Measurements from ENCODE around the gene TBC1D16. TPM values are rescaled to one million over a fixed set of nuclear protein-coding genes. Genes with fewer than 3 reads are reported as not detected.

TBC1D16 gene, protein sequence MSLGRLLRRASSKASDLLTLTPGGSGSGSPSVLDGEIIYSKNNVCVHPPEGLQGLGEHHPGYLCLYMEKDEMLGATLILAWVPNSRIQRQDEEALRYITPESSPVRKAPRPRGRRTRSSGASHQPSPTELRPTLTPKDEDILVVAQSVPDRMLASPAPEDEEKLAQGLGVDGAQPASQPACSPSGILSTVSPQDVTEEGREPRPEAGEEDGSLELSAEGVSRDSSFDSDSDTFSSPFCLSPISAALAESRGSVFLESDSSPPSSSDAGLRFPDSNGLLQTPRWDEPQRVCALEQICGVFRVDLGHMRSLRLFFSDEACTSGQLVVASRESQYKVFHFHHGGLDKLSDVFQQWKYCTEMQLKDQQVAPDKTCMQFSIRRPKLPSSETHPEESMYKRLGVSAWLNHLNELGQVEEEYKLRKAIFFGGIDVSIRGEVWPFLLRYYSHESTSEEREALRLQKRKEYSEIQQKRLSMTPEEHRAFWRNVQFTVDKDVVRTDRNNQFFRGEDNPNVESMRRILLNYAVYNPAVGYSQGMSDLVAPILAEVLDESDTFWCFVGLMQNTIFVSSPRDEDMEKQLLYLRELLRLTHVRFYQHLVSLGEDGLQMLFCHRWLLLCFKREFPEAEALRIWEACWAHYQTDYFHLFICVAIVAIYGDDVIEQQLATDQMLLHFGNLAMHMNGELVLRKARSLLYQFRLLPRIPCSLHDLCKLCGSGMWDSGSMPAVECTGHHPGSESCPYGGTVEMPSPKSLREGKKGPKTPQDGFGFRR
- total RNA-seq (ENCODE audit: low replicate concordance), result 33.4 and 37.8 TPM in 2 replicates

GRCh38 chr17:80035687-80035936, at the start of gene TBC1D16:
TSS of gene TBC1D16 (minus strand) at chr17:80035872. CDS start at chr17:80013547, 22,325 bp downstream.
- TF ChIP-seq, protein P1, sequence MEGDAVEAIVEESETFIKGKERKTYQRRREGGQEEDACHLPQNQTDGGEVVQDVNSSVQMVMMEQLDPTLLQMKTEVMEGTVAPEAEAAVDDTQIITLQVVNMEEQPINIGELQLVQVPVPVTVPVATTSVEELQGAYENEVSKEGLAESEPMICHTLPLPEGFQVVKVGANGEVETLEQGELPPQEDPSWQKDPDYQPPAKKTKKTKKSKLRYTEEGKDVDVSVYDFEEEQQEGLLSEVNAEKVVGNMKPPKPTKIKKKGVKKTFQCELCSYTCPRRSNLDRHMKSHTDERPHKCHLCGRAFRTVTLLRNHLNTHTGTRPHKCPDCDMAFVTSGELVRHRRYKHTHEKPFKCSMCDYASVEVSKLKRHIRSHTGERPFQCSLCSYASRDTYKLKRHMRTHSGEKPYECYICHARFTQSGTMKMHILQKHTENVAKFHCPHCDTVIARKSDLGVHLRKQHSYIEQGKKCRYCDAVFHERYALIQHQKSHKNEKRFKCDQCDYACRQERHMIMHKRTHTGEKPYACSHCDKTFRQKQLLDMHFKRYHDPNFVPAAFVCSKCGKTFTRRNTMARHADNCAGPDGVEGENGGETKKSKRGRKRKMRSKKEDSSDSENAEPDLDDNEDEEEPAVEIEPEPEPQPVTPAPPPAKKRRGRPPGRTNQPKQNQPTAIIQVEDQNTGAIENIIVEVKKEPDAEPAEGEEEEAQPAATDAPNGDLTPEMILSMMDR (IDR thresholded peaks at IDR 0.05; ENCODE audit: insufficient read depth, low read length), result no peak
- no peak for DNase-seq (ENCODE audit: low read depth)
- H3K4me3 ChIP-seq (ENCODE audit: low read depth, low read length), result peak within 1 kb of the TSS; percentile 87

DNA sequence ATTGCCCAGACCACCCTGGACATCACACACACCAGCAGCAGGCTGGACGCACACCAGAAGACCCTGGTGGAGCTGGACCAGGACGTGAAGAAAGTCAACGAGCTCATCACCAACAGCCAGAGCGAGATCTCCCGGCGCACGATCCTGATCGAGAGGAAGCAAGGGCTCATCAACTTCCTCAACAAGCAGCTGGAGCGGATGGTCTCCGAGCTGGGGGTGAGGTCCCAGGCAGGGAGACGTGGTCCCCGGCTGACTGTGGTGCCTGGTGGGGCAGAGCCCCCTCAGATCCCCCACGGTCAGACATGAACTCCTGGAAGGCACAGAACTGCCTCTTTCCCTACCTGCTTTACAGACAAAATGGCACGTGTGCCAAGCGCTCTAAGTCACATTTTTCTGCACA, 49.1 kb upstream of the TBC1D16 start:
- TF ChIP-seq, protein P1 (IDR thresholded peaks at IDR 0.05; ENCODE audit: insufficient read depth, low read length), result no peak
- no peak overlapping the region for H3K4me3 ChIP-seq (ENCODE audit: low read depth, low read length)
- no peak for DNase-seq (ENCODE audit: low read depth)

GRCh38 chr17:80083136-80083661, 47.5 kb upstream of the TBC1D16 start:
- no peak overlapping the region for H3K4me3 ChIP-seq (ENCODE audit: low read depth, low read length)
- TF ChIP-seq, protein P1 (IDR thresholded peaks at IDR 0.05; ENCODE audit: insufficient read depth, low read length), result no peak
- DNase-seq (ENCODE audit: low read depth), result no peak

DNA sequence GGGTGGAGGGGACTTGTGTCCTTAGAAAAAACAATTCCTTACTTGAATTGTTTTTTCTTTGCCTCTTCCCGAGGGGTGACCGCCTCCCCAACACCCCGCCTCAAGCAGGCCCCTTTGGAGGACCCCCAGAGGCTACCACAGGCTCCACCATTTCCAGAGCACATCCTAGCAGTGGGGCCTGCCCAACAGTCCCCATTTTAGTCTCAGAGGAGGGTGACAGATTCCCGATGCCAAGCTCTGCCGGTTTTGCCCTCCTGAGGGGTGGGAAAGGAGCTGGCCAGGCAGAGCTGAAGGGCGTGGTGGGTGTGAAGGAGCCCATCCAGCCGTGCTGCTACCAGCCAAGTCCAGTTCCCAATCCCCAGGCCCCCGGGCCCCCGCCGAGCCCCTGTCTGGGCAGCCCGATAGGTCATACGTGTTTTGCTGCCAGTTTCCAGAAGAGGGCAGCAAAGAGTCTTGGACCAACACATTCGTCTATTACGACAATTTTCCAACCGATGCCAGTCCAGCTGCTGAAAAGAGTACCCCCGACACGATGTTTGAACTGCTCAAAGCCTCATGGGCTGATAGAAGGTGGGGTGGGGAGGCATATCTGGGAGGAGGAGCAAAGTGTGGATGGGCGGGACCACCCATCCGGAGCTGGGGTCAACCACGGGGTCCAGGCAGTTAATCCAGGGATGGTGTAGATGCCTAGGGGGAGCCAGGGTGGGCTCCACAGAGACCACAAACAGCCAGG, 46.9 kb upstream of the TBC1D16 start:
- peak; percentile 84 for DNase-seq (ENCODE audit: low read depth)
- TF ChIP-seq, protein P1 (IDR thresholded peaks at IDR 0.05; ENCODE audit: insufficient read depth, low read length), result peak; percentile 74
- H3K4me3 ChIP-seq (ENCODE audit: low read depth, low read length), result peak overlapping the region; percentile 22

GRCh38 chr17:80081596-80081995, 45.9 kb upstream of the TBC1D16 start:
- DNase-seq (ENCODE audit: low read depth), result no peak
- no peak overlapping the region for H3K4me3 ChIP-seq (ENCODE audit: low read depth, low read length)
- TF ChIP-seq, protein P1 (IDR thresholded peaks at IDR 0.05; ENCODE audit: insufficient read depth, low read length), result no peak

DNA sequence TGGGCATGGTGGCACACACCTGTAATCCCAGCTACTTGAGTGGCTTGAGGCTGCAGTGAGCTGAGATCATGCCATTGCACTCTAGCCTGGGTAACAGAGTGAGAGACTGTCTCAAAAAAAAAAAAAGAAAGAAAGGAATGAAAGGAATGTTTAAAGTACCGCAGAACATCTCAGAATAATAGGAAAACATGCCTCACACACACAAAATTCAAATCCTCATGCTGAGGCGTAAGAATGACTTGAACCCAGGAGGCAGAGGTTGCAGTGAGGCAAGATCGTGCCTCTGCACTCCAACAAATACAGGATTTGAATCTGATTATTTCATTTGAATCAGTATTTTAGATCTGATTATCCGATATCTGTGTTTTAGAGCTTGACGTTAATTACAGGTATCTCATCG, 44.4 kb upstream of the TBC1D16 start:
- no peak overlapping the region for H3K4me3 ChIP-seq (ENCODE audit: low read depth, low read length)
- DNase-seq (ENCODE audit: low read depth), result no peak
- TF ChIP-seq, protein P1 (IDR thresholded peaks at IDR 0.05; ENCODE audit: insufficient read depth, low read length), result no peak

Data from fibroblast of the aortic adventitia (primary cell).